HG03103 (cell line): ENCODE data around the gene PNLIP.

Experiments
- ATAC-seq: cut with Tn5 transposase; IDR thresholded peaks from one replicate; pipeline ENCODE4 v1.9.1; 2021; ENCODE audit warnings: low read depth; ENCODE audit not compliant: unreplicated experiment

Gene PNLIP

DNA sequence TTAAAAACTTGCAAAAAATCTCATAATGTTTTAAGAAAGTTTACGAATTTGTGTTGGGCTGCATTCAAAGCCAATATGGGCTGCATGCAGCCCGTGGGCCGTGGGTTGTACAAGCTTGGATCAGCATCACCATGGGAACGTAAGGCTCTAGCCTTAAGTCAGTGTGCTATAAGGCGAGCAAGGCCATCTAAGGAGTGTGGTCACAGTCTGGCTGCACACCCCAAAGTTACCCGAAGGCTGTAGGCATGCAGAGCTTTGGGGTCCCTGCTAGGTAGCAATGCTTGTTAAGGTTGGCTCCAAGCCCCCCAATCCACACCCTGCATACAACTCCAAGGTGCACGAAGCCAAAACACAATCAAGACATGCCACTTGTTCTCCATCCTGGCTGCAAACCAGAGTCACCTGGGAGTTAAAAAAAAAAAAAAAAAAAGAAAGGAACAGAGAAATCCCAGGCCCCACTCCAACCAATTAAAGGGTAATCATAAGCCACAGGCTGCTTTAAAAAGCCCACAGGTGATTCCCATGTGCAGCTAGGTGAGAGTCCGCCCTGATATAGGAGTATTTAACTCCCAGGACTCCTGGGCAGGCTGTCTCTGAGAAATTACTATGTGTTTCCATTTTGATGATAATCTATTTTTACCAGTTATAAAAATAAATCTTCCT, 66.5 kb downstream of the PNLIP start:
- no peak for ATAC-seq

- no peak for ATAC-seq
These were observed 67.7 kb downstream of the PNLIP start for GRCh38 chr10:116613471-116613870.

- no peak for ATAC-seq
These were observed 69.1 kb downstream of the PNLIP start for GRCh38 chr10:116614796-116615195.

DNA sequence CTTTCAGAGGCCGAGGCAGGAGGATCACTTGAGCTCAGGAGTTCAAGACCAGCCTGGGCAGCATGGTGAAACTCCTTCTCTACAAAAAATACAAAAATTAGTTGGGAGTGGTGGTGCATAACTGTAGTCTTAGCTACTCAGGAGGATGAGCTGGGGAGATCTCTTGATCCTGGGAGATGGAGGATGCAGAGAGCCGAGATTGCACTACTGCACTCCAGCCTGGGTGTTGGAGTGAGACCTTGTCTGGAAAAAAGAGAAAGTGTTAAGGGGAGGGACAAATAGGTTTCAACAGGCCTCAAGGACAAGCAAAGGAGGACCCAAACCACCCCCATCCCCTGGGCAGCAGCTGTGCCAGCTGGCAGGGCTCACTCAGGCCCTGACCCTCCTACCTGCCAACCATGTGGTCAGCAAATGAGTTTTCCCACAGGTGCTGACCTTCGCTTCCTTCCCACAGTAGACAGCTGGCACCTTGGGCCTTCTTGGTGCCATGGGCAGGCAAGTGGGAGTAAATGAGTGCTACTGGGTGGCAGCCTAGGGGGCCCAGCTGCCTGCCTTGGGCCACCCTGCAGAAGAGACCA, 69.6 kb downstream of the PNLIP start:
- ATAC-seq = no peak
